ENCODE measurements around the gene IL19. TPM values are rescaled to one million over a fixed set of nuclear protein-coding genes. Genes with fewer than 3 reads are reported as not detected.

Gene IL19
- total RNA-seq, 1 experiment from 2014 or later: not detected

DNA sequence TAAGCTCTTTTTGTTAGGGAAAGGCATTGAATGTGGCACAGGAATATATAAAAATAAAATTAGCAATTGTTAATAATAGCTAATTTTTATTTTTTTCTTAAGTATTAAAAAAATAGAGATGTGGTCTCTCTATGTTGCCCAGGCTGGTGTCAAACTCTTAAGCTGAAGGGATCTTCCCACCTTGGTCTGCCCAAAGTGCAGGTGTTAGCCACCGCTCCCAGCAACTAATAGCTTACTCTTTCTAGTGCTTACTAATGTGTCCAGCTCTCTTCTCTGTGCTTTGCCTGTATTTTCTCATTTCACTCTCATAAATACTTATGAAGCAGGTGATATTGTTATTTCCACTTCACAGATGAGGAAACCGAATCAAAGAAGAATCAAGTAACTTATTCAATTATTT, 113.3 kb downstream of the IL19 start:
- H3K36me3 ChIP-seq (ENCODE audit: low read depth): no peaks in the 10 kb centered on the region
- ChIA-PET CTCF (no interaction called here), POLR2A (ENCODE audit: unreplicated experiment) (no interaction called here)
- no peaks in the 10 kb centered on the region for H3K79me2 ChIP-seq (ENCODE audit: low read depth)
- H3K9me2 ChIP-seq (ENCODE audit: insufficient read depth): no peaks in the 10 kb centered on the region
- no peaks in the 10 kb centered on the region for H3K4me1 ChIP-seq (replicated peaks; ENCODE audit: insufficient read depth)
- no peaks in the 10 kb centered on the region for H3F3A ChIP-seq (ENCODE audit: insufficient read depth, low read depth)
- intact Hi-C loops (cut with micrococcal nuclease; ENCODE audit: unreplicated experiment): no loop called here
- H3K9me3 ChIP-seq (ENCODE audit: insufficient read depth, low read depth): 0 out of 2 replicates have a peak, but pooled peaks cover 7% of the 10 kb centered on the region
- no peak overlapping the region for H3K4me3 ChIP-seq
- no peak for TF ChIP-seq EZH2 (IDR thresholded peaks at IDR 0.05; ENCODE audit: low read depth)
- TF ChIP-seq, protein P1, sequence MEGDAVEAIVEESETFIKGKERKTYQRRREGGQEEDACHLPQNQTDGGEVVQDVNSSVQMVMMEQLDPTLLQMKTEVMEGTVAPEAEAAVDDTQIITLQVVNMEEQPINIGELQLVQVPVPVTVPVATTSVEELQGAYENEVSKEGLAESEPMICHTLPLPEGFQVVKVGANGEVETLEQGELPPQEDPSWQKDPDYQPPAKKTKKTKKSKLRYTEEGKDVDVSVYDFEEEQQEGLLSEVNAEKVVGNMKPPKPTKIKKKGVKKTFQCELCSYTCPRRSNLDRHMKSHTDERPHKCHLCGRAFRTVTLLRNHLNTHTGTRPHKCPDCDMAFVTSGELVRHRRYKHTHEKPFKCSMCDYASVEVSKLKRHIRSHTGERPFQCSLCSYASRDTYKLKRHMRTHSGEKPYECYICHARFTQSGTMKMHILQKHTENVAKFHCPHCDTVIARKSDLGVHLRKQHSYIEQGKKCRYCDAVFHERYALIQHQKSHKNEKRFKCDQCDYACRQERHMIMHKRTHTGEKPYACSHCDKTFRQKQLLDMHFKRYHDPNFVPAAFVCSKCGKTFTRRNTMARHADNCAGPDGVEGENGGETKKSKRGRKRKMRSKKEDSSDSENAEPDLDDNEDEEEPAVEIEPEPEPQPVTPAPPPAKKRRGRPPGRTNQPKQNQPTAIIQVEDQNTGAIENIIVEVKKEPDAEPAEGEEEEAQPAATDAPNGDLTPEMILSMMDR (conservative IDR thresholded peaks at IDR 0.05): no peak
- no TSS peak for BruUV-seq (replicated peaks)
- DNase-seq: no peak
- H4K20me1 ChIP-seq (ENCODE audit: insufficient read depth): no peaks in the 10 kb centered on the region
- H3K27ac ChIP-seq: no peak overlapping the region
- H3K4me2 ChIP-seq: no peak overlapping the region
- no peaks in the 10 kb centered on the region for H3K27me3 ChIP-seq (ENCODE audit: insufficient read depth, low read depth)
- H2AFZ ChIP-seq: no peak overlapping the region

DNA sequence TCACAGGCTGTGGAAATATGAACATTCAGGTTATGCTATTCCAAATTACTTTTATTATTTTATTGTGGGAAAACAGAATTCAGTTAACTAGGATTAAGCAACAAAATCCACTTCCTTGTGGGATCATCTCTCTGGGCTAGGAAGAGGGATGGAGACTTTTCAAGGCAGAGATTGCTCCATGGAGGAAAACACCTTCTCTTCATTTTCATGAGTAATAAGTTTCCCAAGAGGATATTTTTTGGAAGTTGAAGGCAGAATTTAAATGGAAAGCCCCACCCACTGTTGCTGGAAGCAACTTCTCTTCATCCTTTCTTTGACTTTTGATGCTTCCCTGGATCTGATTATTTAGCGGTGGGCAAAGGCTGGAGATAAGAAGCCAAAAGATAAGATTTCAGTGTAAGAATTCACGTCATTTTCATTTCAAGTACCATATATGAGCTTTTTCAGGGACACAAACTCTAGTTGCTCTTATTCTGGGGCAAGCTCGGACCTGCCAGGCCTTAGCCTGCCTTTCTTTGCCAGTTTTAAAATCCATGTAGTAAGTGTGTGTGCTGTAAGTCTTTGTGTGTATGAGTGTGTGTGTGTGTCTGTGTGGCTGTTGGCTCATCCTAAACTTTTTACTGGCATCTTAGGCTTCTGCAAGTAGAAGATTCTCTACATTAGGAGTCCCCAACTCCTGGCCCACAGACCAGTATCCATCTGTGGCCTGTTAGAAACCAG, 114.9 kb downstream of the IL19 start:
- no peaks in the 10 kb centered on the region for H3K9me2 ChIP-seq (ENCODE audit: insufficient read depth)
- H3F3A ChIP-seq (ENCODE audit: insufficient read depth, low read depth): no peaks in the 10 kb centered on the region
- H3K27ac ChIP-seq: no peak overlapping the region
- no peaks in the 10 kb centered on the region for H3K9me3 ChIP-seq (ENCODE audit: insufficient read depth, low read depth)
- POLR2A ChIA-PET (ENCODE audit: unreplicated experiment): no interaction called here
- CTCF ChIA-PET: no interaction called here
- H4K20me1 ChIP-seq (ENCODE audit: insufficient read depth): no peaks in the 10 kb centered on the region
- H3K4me1 ChIP-seq (replicated peaks; ENCODE audit: insufficient read depth): no peaks in the 10 kb centered on the region
- no peak overlapping the region for H2AFZ ChIP-seq
- intact Hi-C loops (cut with micrococcal nuclease; ENCODE audit: unreplicated experiment): no loop called here
- H3K4me3 ChIP-seq: no peak overlapping the region
- no peaks in the 10 kb centered on the region for H3K79me2 ChIP-seq (ENCODE audit: low read depth)
- H3K27me3 ChIP-seq (ENCODE audit: insufficient read depth, low read depth): no peaks in the 10 kb centered on the region
- H3K4me2 ChIP-seq: no peak overlapping the region
- TF ChIP-seq, protein P1 (conservative IDR thresholded peaks at IDR 0.05): no peak
- TF ChIP-seq EZH2 (IDR thresholded peaks at IDR 0.05; ENCODE audit: low read depth): no peak
- no TSS peak for BruUV-seq (replicated peaks)
- DNase-seq: no peak
- no peaks in the 10 kb centered on the region for H3K36me3 ChIP-seq (ENCODE audit: low read depth)

DNA sequence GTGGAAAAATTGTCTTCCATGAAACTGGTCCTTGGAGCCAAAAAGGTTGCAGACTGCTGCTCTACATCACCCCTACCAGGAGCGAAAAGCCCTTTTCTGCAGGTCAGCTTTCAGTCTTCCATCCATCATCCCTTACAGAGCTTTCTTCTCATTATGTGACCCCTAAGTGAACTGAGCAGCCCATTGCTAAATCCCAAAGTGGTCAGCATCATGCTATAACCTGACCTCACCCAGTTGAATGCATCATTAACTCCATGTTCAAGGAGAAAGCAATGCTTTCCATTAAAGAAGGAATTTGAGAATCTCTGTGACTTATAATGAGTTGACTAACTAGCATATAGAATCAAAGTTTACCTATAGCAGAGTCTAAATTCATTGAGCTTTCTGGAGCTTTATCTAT, 116.3 kb downstream of the IL19 start:
- no peaks in the 10 kb centered on the region for H3K36me3 ChIP-seq (ENCODE audit: low read depth)
- no peak for DNase-seq
- H3K9me2 ChIP-seq (ENCODE audit: insufficient read depth): no peaks in the 10 kb centered on the region
- BruUV-seq (replicated peaks): no TSS peak
- H3F3A ChIP-seq (ENCODE audit: insufficient read depth, low read depth): no peaks in the 10 kb centered on the region
- H3K9me3 ChIP-seq (ENCODE audit: insufficient read depth, low read depth): no peaks in the 10 kb centered on the region
- H3K27ac ChIP-seq: no peak overlapping the region
- H3K79me2 ChIP-seq (ENCODE audit: low read depth): no peaks in the 10 kb centered on the region
- TF ChIP-seq, protein P1 (conservative IDR thresholded peaks at IDR 0.05): no peak
- CTCF ChIA-PET: no interaction called here
- no peak overlapping the region for H2AFZ ChIP-seq
- no peaks in the 10 kb centered on the region for H3K4me1 ChIP-seq (replicated peaks; ENCODE audit: insufficient read depth)
- no peaks in the 10 kb centered on the region for H4K20me1 ChIP-seq (ENCODE audit: insufficient read depth)
- H3K27me3 ChIP-seq (ENCODE audit: insufficient read depth, low read depth): no peaks in the 10 kb centered on the region
- POLR2A ChIA-PET (ENCODE audit: unreplicated experiment): no interaction called here
- intact Hi-C loops (cut with micrococcal nuclease; ENCODE audit: unreplicated experiment): no loop called here
- no peak overlapping the region for H3K4me2 ChIP-seq
- H3K4me3 ChIP-seq: no peak overlapping the region
